NCI-H2029 (cell line): ENCODE results near the gene TTC21A.

Source experiments
- DNase-seq: peaks from one replicate; lab custom pipeline; 2025; lab: John Stamatoyannopoulos, UW

The TTC21A gene

GRCh38 chr3:39099242-39099641, 8.2 kb upstream of the TTC21A start:
- no peak for DNase-seq

GRCh38 chr3:39099738-39100499, 7.6 kb upstream of the TTC21A start:
- no peak for DNase-seq

GRCh38 chr3:39100500-39100886, 7.0 kb upstream of the TTC21A start:
- no peak for DNase-seq

DNA sequence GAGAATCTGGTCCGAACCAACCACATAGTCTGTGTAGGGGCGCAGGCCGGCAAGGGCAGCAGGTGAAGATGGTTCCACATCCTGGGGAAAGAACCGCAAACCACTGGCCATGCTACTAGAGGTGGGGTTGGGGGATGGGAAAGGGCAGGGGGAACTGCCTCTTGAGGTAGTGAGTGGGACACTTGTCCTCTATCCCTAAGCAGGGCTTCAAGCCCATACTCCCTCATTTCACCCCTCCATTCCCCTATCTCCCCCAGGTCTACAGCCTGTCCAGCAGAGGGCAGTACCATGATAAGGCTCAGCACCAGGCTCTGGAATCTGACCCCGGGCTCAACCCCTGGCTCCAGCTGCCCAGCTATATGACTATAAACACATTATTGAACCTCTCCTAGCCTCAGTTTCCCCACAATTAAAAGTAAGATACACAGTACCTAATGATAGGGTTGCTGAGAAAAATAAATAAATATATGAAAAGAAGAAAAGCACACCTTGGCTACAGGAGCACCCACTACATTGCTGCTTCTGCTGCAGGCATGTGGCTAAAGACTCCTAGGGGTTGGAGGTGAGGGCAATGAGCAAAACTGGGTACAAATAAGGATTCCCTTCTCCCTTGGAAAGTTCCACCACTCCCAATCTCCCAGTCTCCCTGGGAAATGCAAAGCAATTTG, 6.3 kb upstream of the TTC21A start:
- peak; percentile 8 for DNase-seq

- DNase-seq, result no peak
These were observed 4.8 kb upstream of the TTC21A start for GRCh38 chr3:39102504-39103323.

DNA sequence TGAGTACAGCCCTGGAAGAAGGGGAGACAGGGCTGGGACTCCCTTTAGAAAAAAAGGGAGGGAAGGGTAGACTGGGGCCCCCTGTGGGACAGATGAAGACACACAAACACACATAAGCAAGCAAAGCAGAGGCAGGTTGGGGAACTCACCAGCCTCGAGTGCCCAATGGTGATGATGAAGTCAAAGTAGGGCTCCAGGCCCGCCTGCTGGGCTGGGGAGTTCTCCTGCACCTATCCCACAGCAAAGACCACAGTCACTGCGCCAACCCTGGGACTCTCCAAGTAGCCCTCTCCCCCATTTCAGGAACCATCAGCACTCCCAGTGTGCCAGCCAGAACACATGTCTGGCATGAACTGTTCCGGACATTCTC, 4.2 kb upstream of the TTC21A start:
- no peak for DNase-seq

DNA sequence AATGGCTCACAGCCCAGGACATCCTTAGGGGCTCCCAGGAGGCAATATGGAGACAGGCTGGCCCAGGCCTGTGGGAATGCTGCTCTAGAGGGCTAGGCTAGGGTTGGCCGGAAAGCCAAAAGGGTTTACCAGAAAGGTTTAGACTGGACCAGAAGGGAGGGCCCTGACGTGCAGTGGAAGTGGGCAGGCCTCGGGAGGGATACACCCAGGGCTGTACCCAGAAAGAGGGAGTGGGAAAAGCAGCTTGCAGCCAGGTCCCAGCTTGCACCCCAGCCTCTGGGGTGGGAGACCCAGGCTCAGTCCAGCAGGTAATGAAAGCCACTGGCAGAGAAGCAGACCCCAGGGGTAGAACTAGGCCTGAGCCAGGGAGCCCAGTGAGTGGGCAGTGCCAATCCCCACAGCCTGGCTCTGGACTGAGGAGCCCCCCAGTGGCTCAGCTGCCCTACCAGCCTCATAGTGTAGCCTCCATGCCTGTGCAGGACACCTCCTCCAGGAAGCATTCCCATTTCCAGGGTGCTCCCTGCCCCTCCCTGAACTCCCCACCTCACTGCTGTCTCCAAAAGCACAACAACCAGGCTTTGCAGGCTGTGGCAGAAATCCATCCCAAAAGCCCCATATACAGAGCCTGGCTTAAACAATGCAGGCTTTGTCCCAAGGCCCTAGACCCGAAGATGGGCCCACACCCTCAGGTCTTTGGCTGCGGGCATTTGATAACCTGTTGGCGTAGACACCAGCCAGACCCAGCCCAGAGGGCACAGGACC, 3.5 kb upstream of the TTC21A start:
- DNase-seq, result no peak

DNA sequence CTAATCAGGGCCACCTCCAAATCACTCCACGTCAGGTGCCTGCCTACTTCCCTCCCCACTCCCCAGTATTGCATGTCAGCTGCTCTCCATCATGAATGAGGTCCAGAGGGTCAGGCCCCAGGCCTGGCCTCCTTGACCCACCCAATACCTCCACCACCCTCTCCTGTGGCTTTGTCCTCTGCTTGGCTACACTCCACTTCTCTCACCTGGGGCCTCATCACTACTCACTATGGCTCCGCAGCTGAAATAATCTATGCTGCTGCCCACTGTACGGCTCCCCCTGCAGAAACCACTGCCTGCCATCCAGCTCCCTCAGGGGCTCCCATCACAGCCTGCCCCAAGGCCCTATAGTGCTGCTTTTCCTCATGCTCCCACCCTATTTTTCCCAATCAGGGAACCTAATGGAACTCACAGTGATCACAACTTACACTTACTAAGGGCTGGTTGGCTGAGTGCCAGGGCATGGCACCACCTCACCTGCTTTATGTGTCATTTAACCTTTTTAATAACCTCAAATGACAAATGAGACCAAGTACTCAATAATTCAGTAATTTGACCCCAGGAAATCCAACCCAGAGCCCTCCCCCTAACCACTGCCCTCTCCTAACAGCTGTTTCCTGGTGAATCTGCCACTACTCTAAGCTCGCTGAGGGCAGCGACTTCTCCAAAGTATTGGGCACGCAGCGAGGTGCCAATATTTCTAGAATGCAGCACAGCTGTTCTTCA, 2.4 kb upstream of the TTC21A start:
- DNase-seq, result peak; percentile 70

- DNase-seq, result no peak
These were observed 1.8 kb upstream of the TTC21A start for GRCh38 chr3:39105687-39106063.

DNA sequence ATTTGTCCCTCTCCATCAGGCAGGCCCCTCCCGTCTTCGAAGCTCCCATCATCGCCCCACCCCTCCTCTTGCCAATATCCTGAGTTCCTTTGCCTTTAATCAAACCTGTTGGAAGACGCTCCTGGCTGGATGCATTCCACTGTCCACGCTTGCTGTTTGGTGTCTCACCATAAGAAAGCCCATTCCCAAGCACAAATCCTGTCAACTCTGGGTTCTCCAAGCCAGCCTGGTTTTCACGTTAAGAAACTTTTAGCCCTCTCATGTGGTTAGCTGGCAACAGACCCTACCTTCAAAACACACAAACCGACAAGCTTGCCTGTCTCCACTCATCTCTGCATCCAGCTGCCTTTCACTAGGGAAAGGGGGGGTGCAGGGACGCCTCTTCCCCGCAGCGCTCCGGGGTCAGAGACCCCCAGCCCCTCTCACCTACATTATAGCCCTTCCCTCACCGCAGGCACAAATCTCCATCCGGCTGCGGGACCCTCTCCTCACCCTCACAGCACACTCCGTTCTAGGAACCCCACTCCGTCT, 1.1 kb upstream of the TTC21A start:
- DNase-seq, result no peak

DNA sequence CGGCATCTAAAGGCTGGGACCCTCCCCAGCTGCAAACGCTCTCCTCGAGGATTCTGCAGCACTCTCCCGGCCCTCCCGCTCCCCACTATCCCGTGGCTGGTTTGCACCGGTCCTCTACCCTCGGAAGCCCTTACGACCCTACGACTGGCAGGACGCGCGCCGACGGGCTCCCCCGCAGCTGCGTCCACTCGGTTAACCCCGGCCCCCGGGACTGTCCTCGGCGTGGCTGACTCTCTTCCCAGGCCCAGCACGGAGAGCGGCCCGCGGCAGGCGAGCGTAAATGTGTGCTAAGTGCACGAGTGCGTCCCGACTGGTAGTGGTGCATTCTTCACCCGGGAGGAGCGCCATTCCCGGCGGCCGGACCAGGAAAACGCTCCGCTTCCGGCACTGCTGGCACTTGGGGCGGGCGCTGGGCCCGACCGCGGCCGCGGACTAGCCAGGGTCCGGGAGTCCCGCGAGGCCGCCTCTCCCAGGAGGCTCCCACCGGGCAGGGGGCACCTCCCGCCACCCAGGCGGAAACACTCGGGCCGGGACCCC, 561 bp upstream of the TTC21A start:
- DNase-seq, result no peak

GRCh38 chr3:39108200-39108710, 775 bp downstream of the TTC21A start:
- DNase-seq, result no peak

- no peak for DNase-seq
These were observed 1.6 kb downstream of the TTC21A start for GRCh38 chr3:39109086-39109485.

GRCh38 chr3:39110041-39110639, 2.7 kb downstream of the TTC21A start:
- no peak for DNase-seq

DNA sequence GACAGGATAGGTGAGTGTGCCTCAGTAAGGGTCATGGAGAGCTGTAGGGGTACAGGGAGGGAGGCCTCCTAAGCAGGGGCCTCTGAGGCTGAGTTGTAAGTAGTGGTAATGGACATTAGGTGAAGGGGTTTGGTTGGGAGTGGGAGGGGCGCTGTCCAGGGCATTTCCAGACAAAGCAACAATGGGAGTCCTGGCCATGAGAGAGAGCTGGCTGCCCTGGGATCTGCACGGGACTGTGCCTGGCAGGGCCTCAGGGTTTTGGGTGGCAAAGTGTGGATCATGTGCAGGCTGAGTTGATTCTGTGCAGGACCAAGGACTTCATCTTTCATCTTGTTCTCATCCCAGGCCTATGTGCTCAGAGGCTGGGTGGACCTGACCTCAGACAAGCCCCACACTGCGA, 4.6 kb downstream of the TTC21A start:
- DNase-seq, result no peak

DNA sequence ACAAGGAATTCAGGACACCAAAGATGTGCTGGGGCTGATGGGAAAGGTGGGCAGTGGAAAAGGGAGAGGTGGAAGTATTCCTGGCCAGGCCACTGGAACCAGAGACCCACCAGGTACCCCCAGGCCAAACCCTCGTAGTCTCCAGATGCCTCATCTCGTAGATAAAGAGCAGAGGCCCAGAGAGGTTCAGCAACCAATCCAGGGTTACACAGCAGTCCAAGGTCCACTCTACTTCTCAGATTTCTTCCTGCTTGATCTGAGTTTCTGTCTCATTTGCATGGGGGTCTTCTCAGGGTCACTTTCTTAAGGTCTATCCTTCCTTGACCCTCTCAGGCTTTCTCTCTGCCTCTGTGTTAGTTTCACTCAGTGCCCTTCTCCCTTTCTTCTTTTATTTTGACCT, 5.1 kb downstream of the TTC21A start:
- DNase-seq, result no peak

DNA sequence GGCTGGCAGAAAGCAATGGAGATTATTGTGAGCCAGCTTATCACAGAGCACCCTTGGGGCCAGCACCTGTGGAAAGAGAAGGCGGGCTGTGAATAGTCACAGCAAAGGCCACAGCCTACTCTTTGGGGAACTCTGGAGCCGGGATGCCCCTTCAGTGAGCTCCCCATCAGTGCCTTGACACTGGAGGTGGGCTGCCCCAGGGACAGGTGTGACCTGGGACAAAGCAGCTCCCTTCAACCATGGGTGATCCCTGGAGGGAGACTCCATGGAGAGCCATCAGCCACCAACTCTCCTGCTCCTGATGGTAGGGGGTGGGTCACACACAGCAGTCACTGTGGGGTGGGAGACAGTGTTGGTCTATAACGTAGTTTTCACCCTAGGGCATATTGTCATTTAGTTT, 5.8 kb downstream of the TTC21A start:
- no peak for DNase-seq

GRCh38 chr3:39114456-39114855, 7.0 kb downstream of the TTC21A start:
- no peak for DNase-seq

GRCh38 chr3:39115870-39116269, 8.4 kb downstream of the TTC21A start:
- no peak for DNase-seq

DNA sequence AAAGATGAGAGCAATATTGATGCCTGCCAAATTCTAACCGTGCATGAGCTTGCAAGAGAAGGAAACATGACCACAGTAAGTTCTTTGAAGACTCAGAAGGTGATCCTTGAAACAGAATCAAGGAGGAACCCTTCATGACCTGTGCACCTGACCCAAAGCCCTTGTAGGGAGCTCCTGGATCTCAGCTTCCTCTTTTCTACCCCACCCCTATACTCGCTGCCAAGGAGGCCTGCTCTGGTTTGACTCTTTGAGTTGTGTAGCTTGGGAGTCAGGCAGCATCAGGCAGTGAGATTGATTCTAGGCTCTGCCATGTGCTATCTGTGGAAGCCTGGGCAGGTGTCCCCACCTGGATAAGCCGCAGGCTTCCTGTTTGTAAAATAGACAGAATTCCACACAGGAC, 10.6 kb downstream of the TTC21A start:
- no peak for DNase-seq
